ENCODE measurements around the gene NFIA.
"Not testable (repeated sequence)": the region's sequence is repeated elsewhere in the genome, so short reads cannot be mapped to it uniquely, and the experiment has no call there.

Gene NFIA

GRCh38 chr1:61447106-61447967 lies 365.0 kb downstream of the NFIA start:
- DNase-seq: no peak

DNA sequence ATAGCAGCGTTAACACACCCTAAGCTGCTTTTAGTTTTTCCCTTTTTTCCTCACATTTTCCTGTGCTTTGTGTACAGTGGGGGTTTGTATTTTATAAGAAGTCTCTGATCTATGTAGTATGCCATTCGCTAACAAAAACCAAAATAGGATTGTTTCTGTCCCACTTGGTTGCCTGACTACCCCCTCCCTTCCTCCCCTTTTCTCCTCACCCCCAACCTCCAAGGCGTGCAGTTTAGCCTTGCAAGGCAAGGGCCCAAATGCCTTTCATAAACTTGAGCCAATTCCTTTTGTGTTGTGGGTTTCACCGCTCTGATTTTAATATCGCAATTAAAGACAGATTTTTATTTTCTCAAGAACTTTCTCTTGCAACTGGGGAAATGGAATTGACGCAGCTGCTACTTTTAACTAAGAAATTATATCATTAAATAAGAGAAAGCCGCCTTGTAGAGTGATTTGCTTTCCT lies 365.6 kb downstream of the NFIA start:
- DNase-seq: no peak

DNA sequence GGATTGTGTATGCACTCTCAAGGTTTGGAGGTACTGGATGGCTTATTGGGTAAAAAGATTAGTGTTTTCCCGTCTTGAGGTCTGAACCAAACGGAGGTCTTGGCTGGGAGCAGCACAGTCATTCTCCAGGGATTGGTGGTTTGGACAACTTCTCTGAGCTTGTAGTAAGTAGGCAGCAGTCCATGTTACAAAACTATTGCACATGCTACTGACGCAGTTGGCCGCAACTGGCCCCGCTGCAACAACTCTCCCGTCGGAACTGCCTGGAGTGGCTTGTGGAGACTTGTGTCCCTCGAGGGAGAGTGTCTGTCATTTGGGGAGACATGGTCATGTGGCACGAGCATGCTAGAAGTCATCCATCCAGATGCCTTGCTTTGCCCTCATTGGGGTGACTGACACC lies 366.6 kb downstream of the NFIA start:
- peak in 5 of 51 donors; percentile 8 to 27 (median 18) for DNase-seq

GRCh38 chr1:61449410-61449809 lies 367.0 kb downstream of the NFIA start:
- no peak for DNase-seq

DNA sequence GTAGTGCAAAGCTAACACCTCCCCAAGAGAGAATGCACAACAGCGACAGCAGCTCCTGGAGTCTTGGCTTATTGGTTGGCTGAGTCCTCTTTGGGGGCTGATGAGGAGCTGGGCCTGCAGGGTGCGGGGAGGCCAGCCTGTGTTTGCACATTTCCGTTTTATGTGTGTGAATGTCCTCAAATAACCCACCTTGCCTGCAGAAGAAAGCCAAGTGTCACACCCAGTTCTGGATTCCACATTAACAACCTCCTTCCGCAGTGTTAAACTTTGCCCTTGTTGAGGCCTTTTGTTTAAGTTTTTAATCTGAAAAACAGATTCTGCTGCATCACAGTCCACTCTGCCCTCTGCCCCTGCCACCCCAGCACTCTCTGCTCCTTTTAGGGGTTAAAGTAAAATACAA lies 368.1 kb downstream of the NFIA start:
- no peak for DNase-seq

DNA sequence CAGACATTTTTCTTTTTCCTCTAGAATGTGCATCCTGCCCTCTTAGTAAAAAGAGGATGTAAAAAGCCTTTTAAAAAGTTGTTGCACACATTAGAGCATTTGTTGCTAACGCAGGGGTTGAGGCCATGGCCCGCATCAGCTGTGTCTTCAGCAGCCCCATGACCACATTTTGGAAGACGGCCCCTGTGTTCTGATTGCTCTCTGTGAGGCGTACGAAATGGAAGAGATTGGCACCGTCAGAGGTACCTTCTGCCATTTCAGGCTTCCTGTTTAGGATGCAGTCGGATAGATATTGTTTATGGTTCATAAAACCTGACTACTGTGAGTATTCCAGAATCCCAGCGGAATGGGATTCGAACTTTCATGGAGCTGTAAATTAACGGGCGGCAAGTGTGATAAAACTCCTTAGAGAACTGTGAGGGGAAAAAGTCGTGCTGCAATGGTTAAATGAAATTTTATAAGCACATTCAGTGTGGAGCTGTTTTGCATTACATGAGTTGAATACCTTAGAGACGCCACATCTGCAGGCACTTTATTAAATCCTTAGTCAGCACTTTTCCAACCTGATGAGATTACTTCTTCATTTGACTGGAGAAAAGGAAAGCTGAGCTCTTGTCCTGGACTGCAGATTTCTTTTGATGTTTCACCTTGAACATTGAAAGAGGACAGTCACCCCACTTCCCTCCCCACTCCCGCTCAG lies 368.7 kb downstream of the NFIA start:
- no peak for DNase-seq

- no peak for DNase-seq
Measured at GRCh38 chr1:61451572-61451968, 369.2 kb downstream of the NFIA start.

DNA sequence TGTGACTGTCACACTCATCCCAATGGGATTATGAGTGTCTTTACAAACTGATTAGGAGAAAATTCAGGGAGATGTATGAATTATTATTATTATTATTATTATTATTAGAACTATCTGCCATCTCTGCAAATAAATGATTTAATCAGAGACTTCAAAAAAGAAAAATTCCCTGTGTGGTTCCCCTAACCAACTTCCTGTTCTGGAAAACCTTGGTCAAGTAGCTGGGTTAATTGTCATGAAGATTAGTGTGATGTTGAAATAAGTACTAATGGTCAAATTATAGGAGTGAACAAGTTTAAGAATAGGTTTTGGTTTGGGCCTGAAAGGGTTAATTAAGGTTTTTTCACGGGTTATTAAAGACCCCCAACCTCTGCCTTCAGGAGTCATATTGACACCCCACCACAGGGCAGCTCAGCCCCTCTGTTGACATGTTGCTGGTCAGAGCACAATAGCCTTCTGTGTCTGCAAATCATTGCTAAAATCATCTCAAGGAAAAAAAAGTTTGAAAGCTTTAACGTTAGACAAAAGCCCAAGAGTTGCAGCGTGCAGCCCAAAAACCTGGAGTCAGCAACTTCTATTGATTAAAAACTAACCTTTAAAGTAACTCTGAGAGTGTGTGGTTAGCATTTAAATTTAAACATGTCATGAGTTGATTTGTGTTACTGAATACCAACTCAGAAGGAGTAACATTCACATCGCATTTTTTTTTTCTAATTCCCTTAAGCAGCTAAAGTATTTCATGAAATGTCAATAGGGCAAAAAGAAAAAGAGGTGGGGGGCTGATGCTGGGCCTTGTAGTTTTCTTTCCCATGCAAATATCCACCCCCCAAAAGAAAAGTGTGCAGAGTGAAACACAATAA lies 370.0 kb downstream of the NFIA start:
- peak in 2 of 51 donors; percentile 24 to 45 for DNase-seq

DNA sequence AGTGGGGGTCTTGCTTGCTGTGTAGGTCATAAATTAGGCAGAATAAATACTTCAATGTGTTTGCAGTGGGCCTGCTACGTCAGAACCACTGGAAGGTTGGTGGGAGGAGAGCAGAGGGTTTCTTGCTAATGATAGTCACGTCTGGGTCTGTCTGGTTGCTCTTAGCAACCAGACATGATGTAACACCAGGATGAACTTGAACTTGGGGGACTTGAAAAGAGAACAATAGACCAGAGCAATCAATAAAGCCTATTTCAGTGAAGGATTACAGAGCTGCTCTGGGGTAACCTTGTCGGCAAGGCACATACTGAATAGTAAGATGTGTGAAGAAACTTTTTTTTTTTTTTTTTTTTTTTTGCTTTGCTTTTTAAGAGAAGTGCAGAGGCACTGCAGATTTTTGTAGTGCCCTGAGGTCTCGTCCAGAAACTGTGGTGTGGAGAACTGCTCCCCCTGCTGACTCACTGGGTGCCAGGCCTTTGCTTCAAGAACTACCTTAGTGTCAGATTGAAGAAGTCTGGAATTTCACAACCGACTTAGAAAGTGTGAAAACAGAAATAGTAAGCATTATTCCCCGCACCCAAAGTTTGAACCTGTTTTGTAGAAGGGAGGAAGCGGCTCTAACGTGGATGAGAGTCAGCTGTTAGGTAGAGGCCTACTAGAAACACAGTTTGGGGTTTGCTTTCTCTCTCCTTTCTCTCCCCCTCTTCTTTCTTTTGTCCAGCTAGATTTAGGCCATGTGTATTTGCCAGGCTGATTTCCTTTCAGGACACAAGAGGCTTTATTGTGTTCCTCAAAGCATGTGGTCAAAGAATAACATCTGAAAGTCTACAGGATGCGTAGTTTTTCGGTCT lies 371.0 kb downstream of the NFIA start:
- DNase-seq: peak in 45 of 51 donors; percentile 10 to 88 (median 71)

- DNase-seq: no peak
Measured at GRCh38 chr1:61455400-61455799, 373.0 kb downstream of the NFIA start.

- no peak for DNase-seq
Measured at GRCh38 chr1:61457526-61458040, 375.2 kb downstream of the NFIA start.

GRCh38 chr1:61459345-61459744 lies 377.0 kb downstream of the NFIA start:
- no peak for DNase-seq

- DNase-seq: no peak
Measured at GRCh38 chr1:61460191-61460590, 377.8 kb downstream of the NFIA start.

DNA sequence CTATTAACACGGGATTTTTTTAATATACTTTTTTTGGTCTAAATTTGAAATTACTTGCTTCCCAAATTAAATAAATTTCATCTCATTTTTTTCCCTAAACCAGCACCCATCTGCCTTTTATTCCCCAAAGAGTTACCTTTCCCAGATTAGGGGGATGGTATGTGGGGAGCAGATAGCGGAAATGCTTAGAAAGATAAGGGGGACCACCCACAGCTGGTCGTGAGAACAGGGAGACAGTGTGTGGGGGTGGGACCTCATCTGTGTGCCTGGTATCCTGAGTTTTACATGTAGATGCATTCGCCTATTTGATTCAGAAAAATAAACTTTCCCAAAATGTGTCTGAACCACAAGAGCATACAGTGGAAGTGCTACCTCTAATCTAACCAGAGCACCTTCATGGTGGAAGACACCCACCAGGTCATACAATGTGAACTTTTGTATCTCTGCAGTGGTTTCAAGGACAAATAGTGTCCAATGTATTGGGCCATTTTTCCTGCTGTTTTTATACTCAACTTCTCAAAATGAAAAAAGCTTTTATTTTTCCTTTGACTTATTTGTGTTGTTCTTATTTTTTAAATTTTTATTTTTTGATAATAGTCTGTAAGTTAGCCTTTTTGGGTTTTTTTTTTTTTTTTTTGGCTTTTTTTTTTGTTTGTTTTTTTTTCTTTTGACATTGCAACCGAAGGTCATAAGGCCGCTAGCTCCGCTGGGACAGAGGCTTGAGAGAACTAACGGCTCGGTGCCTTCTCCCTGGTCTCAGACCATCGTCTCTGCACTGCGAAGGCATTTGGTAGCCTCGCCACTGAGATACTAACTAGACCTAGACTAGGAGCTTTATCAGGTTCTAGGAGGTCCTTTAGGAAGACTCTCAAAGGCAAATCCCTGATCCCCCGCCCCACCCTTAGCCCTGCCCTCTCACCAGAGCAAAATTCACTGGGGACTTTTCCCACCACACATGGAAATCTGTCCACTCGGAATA lies 379.3 kb downstream of the NFIA start:
- DNase-seq: no peak

DNA sequence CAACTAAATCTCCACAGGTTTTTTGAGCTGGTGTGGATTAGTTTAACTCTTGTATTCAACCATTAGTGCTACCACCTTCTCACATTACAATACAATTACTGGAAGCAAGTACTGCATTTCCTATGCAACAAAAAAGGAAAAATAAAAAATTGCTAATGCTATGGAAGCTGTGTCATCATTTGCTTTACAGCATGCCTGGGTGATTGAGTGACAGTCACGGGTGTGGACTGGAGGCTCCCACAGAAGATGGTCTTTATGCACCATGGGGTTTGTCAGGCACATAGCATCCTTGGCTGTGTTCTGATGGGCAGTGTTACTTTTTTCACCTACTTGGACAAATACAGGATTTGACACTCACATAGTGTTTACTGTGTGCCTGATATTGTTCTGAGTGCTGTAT lies 380.3 kb downstream of the NFIA start:
- DNase-seq: no peak

- no peak for DNase-seq
Measured at GRCh38 chr1:61463220-61463619, 380.9 kb downstream of the NFIA start.

DNA sequence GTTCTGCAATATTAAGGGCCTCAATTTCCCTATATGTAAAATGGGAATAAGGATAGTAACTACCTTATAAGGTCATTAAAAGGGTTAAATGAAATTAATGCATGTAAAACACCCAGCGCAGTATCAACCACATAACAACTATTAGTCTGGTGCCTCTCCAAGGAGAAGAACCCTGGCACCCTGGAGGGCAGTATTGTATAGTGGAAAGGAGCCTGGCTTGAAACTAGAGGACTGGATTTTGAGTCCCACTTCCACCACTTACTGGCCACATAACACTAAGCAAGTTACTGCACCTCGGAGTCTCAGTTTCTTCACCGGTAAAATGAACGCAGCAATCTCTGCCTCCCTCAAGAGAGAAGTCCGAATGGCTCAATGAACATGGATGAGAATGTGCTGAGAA lies 385.5 kb downstream of the NFIA start:
- DNase-seq: not testable (repeated sequence)

- DNase-seq: no peak
Measured at GRCh38 chr1:61469365-61469764, 387.0 kb downstream of the NFIA start.

DNA sequence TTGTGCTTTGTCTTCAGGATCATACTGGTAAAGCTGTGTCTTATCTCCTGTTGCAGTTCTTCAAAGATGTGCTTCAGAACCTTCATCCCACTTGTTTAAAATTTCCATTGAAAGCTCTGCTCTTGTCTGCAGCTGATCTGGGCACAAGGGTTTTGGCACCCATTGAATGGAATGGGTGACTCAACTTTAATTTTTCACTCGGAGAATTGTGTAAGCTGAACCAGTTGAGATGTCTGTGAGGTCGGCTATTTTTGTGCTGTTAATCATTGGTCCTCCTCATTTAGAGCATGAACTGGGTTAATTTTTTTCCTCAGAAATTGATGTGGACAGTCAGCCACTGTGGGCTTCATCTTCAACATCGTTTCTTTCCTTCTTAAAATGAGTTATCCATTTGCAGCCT lies 390.5 kb downstream of the NFIA start:
- no peak for DNase-seq

Data from hypothalamus (tissue), 51 donors.